Muscle of leg (tissue), 16 donors: ENCODE measurements around the gene GYG1. TPM values are rescaled to one million over a fixed set of nuclear protein-coding genes. Genes with fewer than 3 reads are reported as not detected.

Experiments
- DNase-seq: peaks from one replicate; pipeline ENCODE4 v3.0.0; 2013
- H3K27ac ChIP-seq: one replicate; pipeline ENCODE4 v1.5.1; 2013; ENCODE audit warnings: mild to moderate bottlenecking, low read length, control low read depth
- H3K27me3 ChIP-seq: one replicate; pipeline ENCODE4 v1.6.1; 2013; ENCODE audit warnings: low read length; ENCODE audit not compliant: control insufficient read depth, insufficient read depth
- H3K36me3 ChIP-seq: one replicate; pipeline ENCODE4 v1.6.1; 2013; ENCODE audit warnings: low read length; ENCODE audit not compliant: control insufficient read depth, insufficient read depth
- H3K4me1 ChIP-seq: one replicate; pipeline ENCODE4 v1.6.1; 2013; ENCODE audit warnings: low read length; ENCODE audit not compliant: control insufficient read depth, insufficient read depth
- H3K4me3 ChIP-seq: one replicate; pipeline ENCODE4 v1.5.1; 2013; ENCODE audit warnings: low read length, control low read depth
- H3K9me3 ChIP-seq: replicated peaks from 2 replicates; pipeline ENCODE4 v1.6.1; 2013; ENCODE audit warnings: low read depth, low read length; ENCODE audit not compliant: control insufficient read depth
- WGBS: methylation state at CpG from one replicate; pipeline ENCODE4 v1.1.5; 2013; ENCODE audit warnings: missing lambda C conversion rate; ENCODE audit not compliant: insufficient coverage; 5-methylcytosine and 5-hydroxymethylcytosine counted together
- long read RNA-seq, 11 donors: transcript quantifications; one replicate each; lab custom pipeline, GENCODE V29; 2026
- polyA plus RNA-seq, 8 donors: library from polyadenylated mRNA; unstranded; fragments of 120-200 nt; gene quantifications; one replicate each; pipeline versions ENCODE4 v1.2.1 to v1.2.3, GENCODE V29; 2013; ENCODE audit warnings: inconsistent platforms in 1 of 8, low replicate concordance in 1 of 8; ENCODE audit not compliant: insufficient read length in 8 of 8, insufficient read depth in 1 of 8
- total RNA-seq: library from RNA; stranded (reverse); fragments of 120-200 nt; gene quantifications from one replicate; pipeline ENCODE4 v1.2.4, GENCODE V29; 2013

Gene GYG1
- total RNA-seq = 33.1 TPM
- 10 to 100 TPM; 50.6 to 74.3 (median 62.3) TPM for polyA plus RNA-seq
- long read RNA-seq, donor 1, transcript GYG1-201 (7 exons, 1,890 nt) = major isoform, 6 of 6 reads
- long read RNA-seq, donor 1, partial matches to known transcripts = 0 of 6 reads
- long read RNA-seq, donor 1, other reads (novel, unspliced or antisense) = 0 of 6 reads
- long read RNA-seq, donor 2 = 0 reads
- long read RNA-seq, donor 3, transcript GYG1-201 (7 exons, 1,890 nt) = major isoform, 18 of 20 reads
- long read RNA-seq, donor 3, partial matches to known transcripts = 0 of 20 reads
- long read RNA-seq, donor 3, other reads (novel, unspliced or antisense) = 0 of 20 reads
- long read RNA-seq, donor 4, partial matches to known transcripts = 0 of 4 reads
- long read RNA-seq, donor 4, other reads (novel, unspliced or antisense) = 0 of 4 reads
- long read RNA-seq, donor 5, transcript GYG1-201 (7 exons, 1,890 nt) = major isoform, 26 of 52 reads
- long read RNA-seq, donor 5, partial matches to known transcripts = 24 of 52 reads
- long read RNA-seq, donor 5, other reads (novel, unspliced or antisense) = 0 of 52 reads
- long read RNA-seq, donor 6, transcript GYG1-201 (7 exons, 1,890 nt) = major isoform, 28 of 51 reads
- long read RNA-seq, donor 6, partial matches to known transcripts = 21 of 51 reads
- long read RNA-seq, donor 6, other reads (novel, unspliced or antisense) = 0 of 51 reads
- long read RNA-seq, donor 7, transcript GYG1-201 (7 exons, 1,890 nt) = major isoform, 12 of 20 reads
- long read RNA-seq, donor 7, partial matches to known transcripts = 6 of 20 reads
- long read RNA-seq, donor 7, other reads (novel, unspliced or antisense) = 0 of 20 reads
- long read RNA-seq, donor 8, transcript GYG1-201 (7 exons, 1,890 nt) = major isoform, 9 of 9 reads
- long read RNA-seq, donor 8, partial matches to known transcripts = 0 of 9 reads
- long read RNA-seq, donor 8, other reads (novel, unspliced or antisense) = 0 of 9 reads
- long read RNA-seq, donor 9, transcript GYG1-201 (7 exons, 1,890 nt) = major isoform, 10 of 27 reads
- long read RNA-seq, donor 9, partial matches to known transcripts = 14 of 27 reads
- long read RNA-seq, donor 9, other reads (novel, unspliced or antisense) = 0 of 27 reads
- long read RNA-seq, donor 10, transcript GYG1-201 (7 exons, 1,890 nt) = major isoform, 18 of 33 reads
- long read RNA-seq, donor 10, partial matches to known transcripts = 13 of 33 reads
- long read RNA-seq, donor 10, other reads (novel, unspliced or antisense) = 0 of 33 reads
- long read RNA-seq, donor 11, transcript GYG1-201 (7 exons, 1,890 nt) = major isoform, 11 of 31 reads
- long read RNA-seq, donor 11, partial matches to known transcripts = 19 of 31 reads
- long read RNA-seq, donor 11, other reads (novel, unspliced or antisense) = 0 of 31 reads

DNA sequence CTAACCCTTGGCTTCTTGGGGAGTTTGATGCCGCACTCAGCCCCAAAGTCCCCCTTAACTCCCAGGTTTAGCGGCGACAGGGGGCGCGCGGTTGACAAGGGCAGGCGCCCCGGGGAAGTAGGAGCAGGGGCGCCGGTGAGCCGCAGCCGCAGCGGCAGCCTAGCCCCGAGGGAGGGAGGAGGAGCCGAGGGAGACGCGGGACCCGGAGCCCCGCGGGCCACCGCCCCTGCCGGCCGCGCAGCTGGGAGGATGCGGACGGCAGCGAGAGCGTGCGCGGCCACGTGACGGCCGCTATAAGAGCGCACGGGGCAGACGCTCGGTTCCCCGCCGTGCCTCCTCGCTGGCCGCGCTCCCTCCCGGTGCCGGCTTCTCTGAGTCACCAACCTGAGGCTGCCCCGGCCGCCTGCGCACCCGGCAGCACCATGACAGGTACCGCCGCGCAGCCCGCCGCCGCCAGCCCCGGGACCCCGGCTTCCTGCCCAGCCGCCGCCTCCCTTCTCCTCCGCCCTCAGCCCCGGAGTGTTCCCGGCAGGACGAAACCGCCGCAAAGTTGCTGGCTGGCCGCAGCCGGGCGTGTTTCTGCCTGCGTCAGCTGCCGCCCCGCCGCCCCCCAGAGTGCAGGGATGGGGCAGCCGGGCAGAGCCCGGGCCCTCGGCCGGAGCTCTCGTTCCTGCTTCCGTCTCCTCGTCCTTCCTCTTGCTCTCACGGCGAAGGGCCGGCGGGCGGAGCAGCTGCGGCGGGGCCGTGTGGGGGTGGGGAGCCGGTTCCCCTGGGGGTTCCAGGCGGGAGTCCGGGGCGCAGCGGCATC is at the start of gene GYG1:
Gene GYG1 (plus strand): TSS at position 322 of the 808 bp plus-strand sequence. CDS start 101 bp downstream, at position 423.
- under 1% methylated on average over 84 of the region's 91 CpGs for WGBS
- Histone ChIP-seq H3K27ac (peak within 1 kb of the TSS; percentile 78), H3K36me3 (peaks cover 12% of the 10 kb centered on the region), H3K27me3 (no peaks in the 10 kb centered on the region), H3K4me1 (peaks cover 6% of the 10 kb centered on the region), H3K9me3 (no peaks in the 10 kb centered on the region), H3K4me3 (peak within 1 kb of the TSS; percentile 80)
- peak; percentile 83 for DNase-seq

GRCh38 chr3:148943506-148944205 is 47.7 kb upstream of the GYG1 start:
- H3K4me3 ChIP-seq = no peak overlapping the region
- no peaks in the 10 kb centered on the region for H3K36me3 ChIP-seq
- no CpG with 5 or more reads among the region's 2 CpGs for WGBS
- no peak overlapping the region for H3K27ac ChIP-seq
- no peaks in the 10 kb centered on the region for H3K4me1 ChIP-seq
- no peaks in the 10 kb centered on the region for H3K27me3 ChIP-seq
- peak; percentile 86 for DNase-seq
- no peaks in the 10 kb centered on the region for H3K9me3 ChIP-seq

- H3K27ac ChIP-seq = no peak overlapping the region
- H3K4me3 ChIP-seq = no peak overlapping the region
- no CpG with 5 or more reads among the region's 2 CpGs for WGBS
- no peaks in the 10 kb centered on the region for H3K36me3 ChIP-seq
- no peaks in the 10 kb centered on the region for H3K27me3 ChIP-seq
- H3K9me3 ChIP-seq = no peaks in the 10 kb centered on the region
- H3K4me1 ChIP-seq = no peaks in the 10 kb centered on the region
- no peak for DNase-seq
Measured at GRCh38 chr3:148945116-148945515, 46.2 kb upstream of the GYG1 start.

DNA sequence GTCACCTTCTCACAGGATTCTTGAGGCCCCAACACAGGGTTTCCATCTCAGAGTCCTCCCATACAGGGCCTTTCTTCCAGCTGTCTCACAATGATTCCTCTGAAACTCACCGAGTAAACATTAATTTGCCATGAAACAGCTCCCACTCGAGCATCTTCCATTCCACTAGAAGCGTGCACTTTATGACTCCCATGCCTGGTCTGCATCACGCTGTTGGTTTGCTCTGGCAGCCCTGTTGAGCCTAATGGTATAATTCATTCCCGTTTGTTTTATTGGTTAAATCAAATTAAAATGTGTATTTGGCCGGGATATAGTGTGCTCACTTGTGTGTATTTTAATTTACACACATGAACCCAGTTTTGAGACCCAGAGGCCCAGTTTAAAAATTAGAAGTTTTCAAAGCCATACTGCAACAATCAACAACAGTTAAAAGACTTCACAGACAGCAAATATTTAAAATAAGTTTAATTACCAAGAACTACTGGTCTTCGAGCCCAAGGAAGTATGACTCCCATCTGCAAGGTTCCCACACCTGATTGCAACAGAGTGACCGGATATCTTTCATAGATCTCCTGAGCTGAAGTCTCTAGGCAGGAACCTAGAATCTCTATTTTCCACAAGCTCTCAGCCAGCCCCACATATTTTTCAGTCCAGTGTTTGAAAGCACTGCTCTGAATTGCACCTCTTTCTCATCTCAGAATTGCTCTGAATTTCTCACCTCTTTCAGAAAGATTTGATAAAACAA is 42.3 kb upstream of the GYG1 start:
- no peaks in the 10 kb centered on the region for H3K4me1 ChIP-seq
- no peaks in the 10 kb centered on the region for H3K27me3 ChIP-seq
- no peaks in the 10 kb centered on the region for H3K9me3 ChIP-seq
- DNase-seq = no peak
- H3K36me3 ChIP-seq = no peaks in the 10 kb centered on the region
- no peak overlapping the region for H3K4me3 ChIP-seq
- WGBS = 72% methylated on average over 4 of the region's 8 CpGs
- no peak overlapping the region for H3K27ac ChIP-seq

GRCh38 chr3:148950806-148951205 is 40.5 kb upstream of the GYG1 start:
- no CpG with 5 or more reads among the region's 1 CpG for WGBS
- Histone ChIP-seq H3K27ac (no peak overlapping the region), H3K27me3 (no peaks in the 10 kb centered on the region), H3K4me3 (no peak overlapping the region), H3K36me3 (no peaks in the 10 kb centered on the region), H3K4me1 (peaks cover 2% of the 10 kb centered on the region), H3K9me3 (no peaks in the 10 kb centered on the region)
- no peak for DNase-seq

GRCh38 chr3:148951599-148952361 is 39.6 kb upstream of the GYG1 start:
- WGBS = 100% methylated on average over 1 of the region's 4 CpGs
- Histone ChIP-seq H3K4me3 (no peak overlapping the region), H3K9me3 (no peaks in the 10 kb centered on the region), H3K4me1 (peaks cover 6% of the 10 kb centered on the region), H3K36me3 (no peaks in the 10 kb centered on the region), H3K27me3 (no peaks in the 10 kb centered on the region), H3K27ac (no peak overlapping the region)
- DNase-seq = peak; percentile 49

DNA sequence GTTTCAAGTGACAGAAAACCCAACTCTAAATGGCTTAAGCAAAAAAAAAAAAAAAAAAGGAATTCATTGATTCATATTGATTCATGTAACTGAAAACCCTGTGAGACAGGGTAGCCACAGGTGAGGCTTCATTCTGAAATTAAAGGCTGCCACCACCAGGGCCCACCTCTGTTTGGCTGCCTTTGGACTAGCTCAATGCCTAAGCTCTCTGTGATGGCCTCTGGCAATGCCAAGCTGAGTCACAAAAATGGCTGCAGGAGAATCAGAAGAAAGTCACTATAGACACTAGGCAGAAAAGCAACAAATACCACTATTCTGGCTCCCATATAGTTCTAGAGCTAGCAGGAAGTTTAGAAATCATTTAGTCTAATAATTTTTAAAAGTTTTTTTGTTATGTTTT is 38.2 kb upstream of the GYG1 start:
- no peaks in the 10 kb centered on the region for H3K36me3 ChIP-seq
- H3K27me3 ChIP-seq = no peaks in the 10 kb centered on the region
- peaks cover 6% of the 10 kb centered on the region for H3K4me1 ChIP-seq
- H3K9me3 ChIP-seq = no peaks in the 10 kb centered on the region
- no peak overlapping the region for H3K4me3 ChIP-seq
- H3K27ac ChIP-seq = no peak overlapping the region
- no peak for DNase-seq

DNA sequence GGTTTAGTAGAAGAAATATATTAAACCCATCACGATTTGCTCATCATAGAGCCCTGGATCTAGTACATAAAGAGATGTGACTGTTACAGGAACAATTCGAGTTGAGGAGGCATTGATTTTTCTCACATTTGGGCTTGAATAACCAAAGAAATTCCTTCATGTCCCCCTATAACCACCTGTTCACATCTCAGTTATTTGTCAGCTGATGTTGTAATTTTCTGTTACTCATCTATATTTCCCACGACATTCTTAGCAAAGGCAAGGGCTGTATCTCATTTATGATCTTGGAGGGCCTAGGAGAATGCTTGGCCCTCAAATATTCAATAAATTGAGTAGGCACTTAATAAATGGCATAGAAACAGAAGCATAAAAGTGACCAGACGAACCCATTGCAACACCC is 36.4 kb upstream of the GYG1 start:
- DNase-seq = no peak
- Histone ChIP-seq H3K27ac (no peak overlapping the region), H3K27me3 (no peaks in the 10 kb centered on the region), H3K9me3 (no peaks in the 10 kb centered on the region), H3K4me3 (no peak overlapping the region), H3K36me3 (no peaks in the 10 kb centered on the region), H3K4me1 (peaks cover 6% of the 10 kb centered on the region)
- WGBS = no CpG with 5 or more reads among the region's 4 CpGs
